ENCODE data around the gene TREM1.
A peak's percentile ranks its signal among the peaks of the same experiment; 100 is the strongest.

Gene TREM1

DNA sequence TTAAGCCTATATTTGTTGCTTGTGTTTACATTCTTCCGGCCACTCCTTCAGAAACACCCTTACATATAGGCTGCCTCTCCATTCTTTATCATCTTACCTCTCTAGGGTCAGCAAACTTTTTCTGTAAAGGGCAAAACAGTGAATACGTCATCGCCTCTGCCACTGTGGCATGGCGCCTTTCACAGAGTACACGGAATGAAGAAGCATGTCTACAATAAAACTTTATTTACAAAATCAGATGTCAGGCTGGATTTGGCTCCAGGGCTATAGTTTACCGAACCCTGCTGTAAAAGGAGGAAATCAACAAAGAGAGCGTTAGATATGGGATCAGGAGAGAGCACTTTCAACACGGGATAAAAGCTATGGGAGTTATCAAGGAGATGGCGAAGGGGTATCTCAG, 39.6 kb upstream of the TREM1 start:
- Histone ChIP-seq H2AK5ac (ENCODE audit: low read length) (no peak overlapping the region), H2BK120ac (ENCODE audit: insufficient read depth, low read length, poor library complexity) (no peak overlapping the region), H2BK12ac (ENCODE audit: low read length) (no peak overlapping the region), H3K14ac (ENCODE audit: low read length) (no peak overlapping the region), H3K27ac (ENCODE audit: low read depth, low read length) (no peak overlapping the region), H3K4me3 (ENCODE audit: low read depth, low read length) (no peak overlapping the region), H3K79me2 (ENCODE audit: control insufficient read depth, insufficient read depth, low read length, poor library complexity) (no peaks in the 10 kb centered on the region), H2BK5ac (ENCODE audit: low read depth, low read length, poor library complexity) (no peak overlapping the region), H3K79me1 (ENCODE audit: low read length) (no peaks in the 10 kb centered on the region), H3K4me1 (ENCODE audit: control insufficient read depth in 1 of 2, insufficient read depth in 2 of 2, low read length in 2 of 2) (no peaks in the 10 kb centered on the region), H3K4me2 (ENCODE audit: low read length) (no peak overlapping the region), H4K91ac (ENCODE audit: low read depth, low read length) (no peak overlapping the region), H3K36me3 (ENCODE audit: control insufficient read depth in 1 of 2, insufficient read depth in 2 of 2, low read length in 2 of 2) (no peaks in the 10 kb centered on the region), H3K27me3 (ENCODE audit: insufficient read depth, low read length) (no peaks in the 10 kb centered on the region), H3K9me3 (ENCODE audit: insufficient read depth, low read depth, low read length) (no peaks in the 10 kb centered on the region), H3K4ac (ENCODE audit: low read depth, low read length) (no peak overlapping the region), H4K12ac (ENCODE audit: low read depth, low read length) (no peak overlapping the region), H4K8ac (ENCODE audit: low read depth, low read length) (no peak overlapping the region), H2AFZ (ENCODE audit: insufficient read depth, low read length, poor library complexity) (no peak overlapping the region), H3K18ac (ENCODE audit: low read length) (no peak overlapping the region), H3K23ac (ENCODE audit: low read length) (no peak overlapping the region), H3K9ac (ENCODE audit: low read length) (no peak overlapping the region)
- no CpG with 5 or more reads among the region's 9 CpGs for WGBS (ENCODE audit: extremely low coverage, insufficient coverage, insufficient read length)
- DNase-seq: no peak

DNA sequence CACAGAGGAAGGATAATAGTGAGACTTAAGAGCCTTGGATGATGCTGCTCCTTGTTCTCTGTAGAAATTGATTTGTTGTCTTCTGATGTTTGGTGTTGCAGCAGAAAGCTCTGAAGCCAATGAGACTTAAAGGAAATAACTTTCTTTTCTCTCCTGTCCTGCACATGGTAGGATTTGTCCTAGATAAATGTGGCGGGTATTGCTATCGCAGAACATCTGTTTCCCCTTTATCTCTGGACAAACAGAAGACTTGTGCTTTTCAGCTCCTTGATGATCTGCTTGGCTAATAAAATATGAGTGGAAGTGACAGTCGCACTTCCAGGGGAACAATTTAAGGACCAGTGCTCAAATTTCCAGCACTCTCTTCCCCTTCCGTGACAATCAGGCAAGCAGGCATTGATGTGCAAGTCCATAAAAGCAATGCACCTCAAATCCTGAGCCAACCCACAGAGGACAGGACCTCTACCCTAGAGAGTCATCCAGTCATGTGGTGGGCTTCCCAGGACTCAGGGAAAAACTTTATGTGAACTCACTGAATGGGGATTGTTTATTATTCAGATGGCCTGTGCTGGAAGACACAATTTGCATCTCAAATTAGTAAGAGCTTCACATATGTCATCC, 39.1 kb upstream of the TREM1 start:
- Histone ChIP-seq H3K4ac (ENCODE audit: low read depth, low read length) (no peak overlapping the region), H2AK5ac (ENCODE audit: low read length) (no peak overlapping the region), H2BK120ac (ENCODE audit: insufficient read depth, low read length, poor library complexity) (no peak overlapping the region), H3K18ac (ENCODE audit: low read length) (no peak overlapping the region), H3K4me1 (ENCODE audit: control insufficient read depth in 1 of 2, insufficient read depth in 2 of 2, low read length in 2 of 2) (no peaks in the 10 kb centered on the region), H3K27me3 (ENCODE audit: insufficient read depth, low read length) (no peaks in the 10 kb centered on the region), H3K79me2 (ENCODE audit: control insufficient read depth, insufficient read depth, low read length, poor library complexity) (no peaks in the 10 kb centered on the region), H2BK5ac (ENCODE audit: low read depth, low read length, poor library complexity) (no peak overlapping the region), H3K4me3 (ENCODE audit: low read depth, low read length) (no peak overlapping the region), H3K9ac (ENCODE audit: low read length) (no peak overlapping the region), H4K12ac (ENCODE audit: low read depth, low read length) (no peak overlapping the region), H2BK12ac (ENCODE audit: low read length) (no peak overlapping the region), H3K9me3 (ENCODE audit: insufficient read depth, low read depth, low read length) (no peaks in the 10 kb centered on the region), H3K36me3 (ENCODE audit: control insufficient read depth in 1 of 2, insufficient read depth in 2 of 2, low read length in 2 of 2) (no peaks in the 10 kb centered on the region), H3K79me1 (ENCODE audit: low read length) (no peaks in the 10 kb centered on the region), H3K4me2 (ENCODE audit: low read length) (no peak overlapping the region), H3K27ac (ENCODE audit: low read depth, low read length) (no peak overlapping the region), H4K91ac (ENCODE audit: low read depth, low read length) (no peak overlapping the region), H3K23ac (ENCODE audit: low read length) (peak overlapping the region; percentile 61), H4K8ac (ENCODE audit: low read depth, low read length) (no peak overlapping the region), H2AFZ (ENCODE audit: insufficient read depth, low read length, poor library complexity) (no peak overlapping the region), H3K14ac (ENCODE audit: low read length) (no peak overlapping the region)
- no CpG with 5 or more reads among the region's 4 CpGs for WGBS (ENCODE audit: extremely low coverage, insufficient coverage, insufficient read length)
- no peak for DNase-seq

DNA sequence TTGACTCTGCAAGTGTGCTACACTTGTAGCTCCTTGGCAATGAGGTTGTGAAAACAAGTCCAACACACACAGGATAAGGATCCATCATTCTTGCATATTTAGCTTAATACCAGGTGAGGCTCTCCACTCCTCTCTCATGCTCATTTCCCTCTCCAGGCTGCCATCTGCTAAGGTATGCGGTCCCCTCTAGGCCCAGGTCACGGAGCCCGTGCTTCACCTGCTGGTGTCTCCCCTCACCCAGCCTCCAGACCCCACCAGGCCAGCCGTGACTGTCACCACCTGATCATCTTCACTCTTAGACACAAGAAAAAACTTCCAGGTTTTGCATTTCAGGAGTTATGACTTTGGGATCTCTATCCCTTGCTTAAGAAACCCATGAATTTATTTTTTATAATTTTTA, 34.7 kb upstream of the TREM1 start:
- H3K4me3 ChIP-seq (ENCODE audit: low read depth, low read length): no peak overlapping the region

DNA sequence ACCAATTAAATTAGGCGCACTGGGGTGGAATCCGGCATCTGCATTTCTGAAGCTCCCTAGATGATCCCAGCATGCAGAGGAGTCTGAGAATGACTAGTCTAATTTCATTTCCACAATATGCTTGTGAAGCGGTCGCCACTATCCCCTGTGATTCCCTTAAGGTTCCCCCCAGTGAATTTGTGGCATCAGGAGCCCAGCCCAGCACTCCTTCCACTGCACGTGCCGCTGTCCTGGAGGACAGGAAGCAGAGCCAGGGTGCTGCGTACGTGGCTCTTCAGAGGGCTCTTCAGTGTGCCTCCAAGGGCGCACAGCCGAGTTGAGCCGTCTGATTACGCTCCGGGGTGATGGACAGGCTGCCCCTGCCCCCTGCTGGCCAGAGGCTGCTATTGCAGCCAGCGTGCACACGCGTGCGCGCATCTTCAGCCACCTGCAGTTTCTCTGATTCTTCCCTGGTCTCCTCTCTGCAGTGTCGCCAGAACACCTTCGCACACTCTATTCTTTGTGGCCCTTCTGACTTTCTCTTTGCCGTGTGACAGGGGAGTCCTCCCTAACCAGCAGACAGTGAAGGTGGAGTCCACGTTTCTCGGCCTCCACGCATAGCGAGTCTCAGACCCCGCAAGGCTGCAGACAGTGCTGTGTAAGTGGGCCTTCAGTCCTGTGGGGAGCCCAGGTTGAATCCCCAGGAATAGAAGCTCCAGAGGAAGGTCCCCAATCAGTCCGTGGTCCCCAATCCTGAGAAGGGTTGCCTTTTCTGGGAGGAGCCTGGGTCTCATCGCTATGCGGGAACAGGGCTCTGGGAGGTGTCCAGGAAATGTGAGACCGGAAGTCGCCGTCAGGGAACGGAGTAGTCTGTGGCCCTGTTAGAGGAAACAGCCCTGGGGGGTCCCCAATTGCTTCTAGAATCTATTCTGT, 32.4 kb upstream of the TREM1 start:
- Histone ChIP-seq H3K27me3 (ENCODE audit: insufficient read depth, low read length) (no peaks in the 10 kb centered on the region), H3K9ac (ENCODE audit: low read length) (no peak overlapping the region), H2AK5ac (ENCODE audit: low read length) (no peak overlapping the region), H4K8ac (ENCODE audit: low read depth, low read length) (no peak overlapping the region), H2BK5ac (ENCODE audit: low read depth, low read length, poor library complexity) (no peak overlapping the region), H3K79me1 (ENCODE audit: low read length) (no peaks in the 10 kb centered on the region), H2BK120ac (ENCODE audit: insufficient read depth, low read length, poor library complexity) (no peak overlapping the region), H3K18ac (ENCODE audit: low read length) (no peak overlapping the region), H2BK12ac (ENCODE audit: low read length) (no peak overlapping the region), H3K4me2 (ENCODE audit: low read length) (peak overlapping the region; percentile 70), H4K12ac (ENCODE audit: low read depth, low read length) (no peak overlapping the region), H3K4me1 (ENCODE audit: control insufficient read depth in 1 of 2, insufficient read depth in 2 of 2, low read length in 2 of 2) (peaks cover 2% of the 10 kb centered on the region in 2 experiments), H3K27ac (ENCODE audit: low read depth, low read length) (no peak overlapping the region), H3K36me3 (ENCODE audit: control insufficient read depth in 1 of 2, insufficient read depth in 2 of 2, low read length in 2 of 2) (no peaks in the 10 kb centered on the region), H3K23ac (ENCODE audit: low read length) (no peak overlapping the region), H3K9me3 (ENCODE audit: insufficient read depth, low read depth, low read length) (no peaks in the 10 kb centered on the region), H3K4me3 (ENCODE audit: low read depth, low read length) (no peak overlapping the region), H3K79me2 (ENCODE audit: control insufficient read depth, insufficient read depth, low read length, poor library complexity) (no peaks in the 10 kb centered on the region), H3K14ac (ENCODE audit: low read length) (no peak overlapping the region), H4K91ac (ENCODE audit: low read depth, low read length) (no peak overlapping the region), H2AFZ (ENCODE audit: insufficient read depth, low read length, poor library complexity) (peak overlapping the region; percentile 30), H3K4ac (ENCODE audit: low read depth, low read length) (no peak overlapping the region)
- no CpG with 5 or more reads among the region's 33 CpGs for WGBS (ENCODE audit: extremely low coverage, insufficient coverage, insufficient read length)
- peak; percentile 70 to 87 for DNase-seq

More for the DNA sequence above, 34.7 kb upstream of the TREM1 start:
- Histone ChIP-seq H4K8ac (ENCODE audit: low read depth, low read length) (no peak overlapping the region), H3K14ac (ENCODE audit: low read length) (no peak overlapping the region), H3K27me3 (ENCODE audit: insufficient read depth, low read length) (no peaks in the 10 kb centered on the region), H2AFZ (ENCODE audit: insufficient read depth, low read length, poor library complexity) (no peak overlapping the region), H3K79me2 (ENCODE audit: control insufficient read depth, insufficient read depth, low read length, poor library complexity) (no peaks in the 10 kb centered on the region), H3K9ac (ENCODE audit: low read length) (no peak overlapping the region), H3K36me3 (ENCODE audit: control insufficient read depth in 1 of 2, insufficient read depth in 2 of 2, low read length in 2 of 2) (no peaks in the 10 kb centered on the region), H3K4me2 (ENCODE audit: low read length) (no peak overlapping the region), H3K23ac (ENCODE audit: low read length) (no peak overlapping the region), H4K12ac (ENCODE audit: low read depth, low read length) (no peak overlapping the region), H3K9me3 (ENCODE audit: insufficient read depth, low read depth, low read length) (no peaks in the 10 kb centered on the region), H2BK5ac (ENCODE audit: low read depth, low read length, poor library complexity) (no peak overlapping the region), H3K18ac (ENCODE audit: low read length) (no peak overlapping the region), H2BK120ac (ENCODE audit: insufficient read depth, low read length, poor library complexity) (no peak overlapping the region), H3K4me1 (ENCODE audit: control insufficient read depth in 1 of 2, insufficient read depth in 2 of 2, low read length in 2 of 2) (peaks cover 2% of the 10 kb centered on the region in 2 experiments), H3K4ac (ENCODE audit: low read depth, low read length) (no peak overlapping the region), H2AK5ac (ENCODE audit: low read length) (no peak overlapping the region), H3K27ac (ENCODE audit: low read depth, low read length) (no peak overlapping the region), H4K91ac (ENCODE audit: low read depth, low read length) (no peak overlapping the region), H2BK12ac (ENCODE audit: low read length) (no peak overlapping the region), H3K79me1 (ENCODE audit: low read length) (no peaks in the 10 kb centered on the region)
- WGBS (ENCODE audit: extremely low coverage, insufficient coverage, insufficient read length): no CpG with 5 or more reads among the region's 4 CpGs
- DNase-seq: no peak

Measured in trophoblast cell (in vitro differentiated cells and primary cell).